ENCODE results near the gene SLC22A14. TPM values are rescaled to one million over a fixed set of nuclear protein-coding genes. Genes with fewer than 3 reads are reported as not detected.

SLC22A14 gene
- total and polyA plus RNA-seq, 10 of the 15 experiments (the other 5 are each of a cell fraction or from before 2014, with no cell fraction given): not detected

DNA sequence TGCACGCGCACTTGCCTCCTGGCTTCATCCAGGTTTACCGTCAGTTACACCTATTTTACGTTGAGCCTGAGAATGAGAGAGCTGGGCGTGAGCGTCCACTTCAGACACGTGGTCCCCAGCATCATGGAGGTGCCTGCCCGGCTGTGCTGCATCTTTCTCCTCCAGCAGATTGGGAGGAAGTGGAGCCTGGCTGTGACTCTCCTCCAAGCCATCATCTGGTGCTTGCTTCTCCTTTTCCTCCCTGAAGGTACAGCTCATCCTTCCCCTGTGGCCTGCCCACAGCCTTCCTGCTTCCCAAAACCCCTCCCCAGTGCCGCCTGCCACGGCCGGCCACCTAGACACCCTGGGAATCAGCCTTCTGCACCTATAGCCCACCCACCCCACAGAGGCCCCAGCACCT, 31.6 kb downstream of the SLC22A14 start (continued):
- TF ChIP-seq HDAC6 (IDR thresholded peaks at IDR 0.05; ENCODE audit: unreplicated experiment): no peak

DNA sequence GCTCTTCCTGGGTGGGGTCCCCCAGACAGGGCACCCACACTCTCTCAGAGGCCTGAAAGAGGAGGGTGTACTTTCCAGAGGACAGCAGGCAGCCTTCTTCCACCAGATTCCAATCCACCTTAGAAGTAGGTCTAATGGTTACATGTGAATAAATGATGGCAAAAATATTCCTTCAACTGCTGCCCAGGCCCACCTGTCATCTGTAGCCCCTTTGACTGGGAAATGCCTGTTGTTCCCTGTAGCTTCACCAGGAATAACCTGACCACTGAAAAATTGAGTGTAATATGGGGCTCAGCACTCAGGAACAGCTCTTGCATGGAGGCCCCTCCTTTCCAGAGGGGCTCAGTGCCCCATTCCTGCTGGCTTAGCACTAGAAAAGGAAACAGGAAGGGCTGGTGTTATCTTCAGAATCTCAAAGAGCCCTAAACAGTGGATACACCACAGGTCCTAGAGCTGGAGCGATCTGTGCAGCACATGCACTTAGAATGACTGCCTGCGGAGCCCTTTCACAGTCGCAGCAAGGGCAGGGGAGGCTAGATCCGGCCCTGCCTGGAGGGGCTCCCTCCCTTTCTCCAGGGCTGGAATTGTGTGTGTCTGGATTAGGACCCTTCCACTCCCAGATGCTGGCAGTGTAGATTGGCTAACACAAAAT, 32.1 kb downstream of the SLC22A14 start:
- FAIRE-seq: no peak

More for the DNA sequence above, 32.1 kb downstream of the SLC22A14 start:
- peaks cover 0 to 3% of the 10 kb centered on the region in 2 experiments; a peak in 1 of 4 replicates for H3K27me3 ChIP-seq (replicated peaks in 1 of 2; ENCODE audit: control insufficient read depth in 2 of 2, insufficient read depth in 2 of 2, low read length in 1 of 2)
- ChIA-PET RAD21 (ENCODE audit: unreplicated experiment) (no interaction called here), CTCF (no interaction called here), SMC1A (ENCODE audit: uncharacterized antibody, unreplicated experiment) (no interaction called here), POLR2A (no interaction called here)
- H3K4me2 ChIP-seq (ENCODE audit: control insufficient read depth, insufficient read depth): no peak overlapping the region
- no peaks in the 10 kb centered on the region for H3K9me3 ChIP-seq (replicated peaks; ENCODE audit: control insufficient read depth, insufficient read depth, low read length)
- intact Hi-C loops (cut with micrococcal nuclease; ENCODE audit: unreplicated experiment) (no loop called here), in situ Hi-C loops (cut with MboI) (no loop called here)
- no TSS peak for BruUV-seq (replicated peaks)
- no peak overlapping the region for H3K4me3 ChIP-seq
- no peaks in the 10 kb centered on the region for H4K20me1 ChIP-seq (ENCODE audit: control insufficient read depth, insufficient read depth)
- DNase-seq (ENCODE audit: low read depth, low spot score): no peak
- H3K4me1 ChIP-seq (ENCODE audit: control insufficient read depth, insufficient read depth, low read length): no peaks in the 10 kb centered on the region
- no peaks in the 10 kb centered on the region for H3K36me3 ChIP-seq (ENCODE audit: control insufficient read depth in 2 of 2, insufficient read depth in 2 of 2, low read length in 1 of 2)
- no peaks in the 10 kb centered on the region for H3K79me2 ChIP-seq (ENCODE audit: control insufficient read depth, insufficient read depth, low read length)
- H3K9ac ChIP-seq (ENCODE audit: control insufficient read depth, insufficient read depth, low read length): no peak overlapping the region
- no peak overlapping the region for H3K27ac ChIP-seq (ENCODE audit: control insufficient read depth, insufficient read depth)
- 25% methylated on average over 4 of the region's 4 CpGs for WGBS (ENCODE audit: insufficient coverage, insufficient replicate concordance, low lambda C conversion rate, missing lambda C conversion rate)
- ATAC-seq: no peak
- no peak overlapping the region for H2AFZ ChIP-seq (ENCODE audit: control insufficient read depth, low read depth, low read length)
- TF ChIP-seq STAT3 (IDR thresholded peaks at IDR 0.05; ENCODE audit: low read depth, low read length) (no peak), FOS (IDR thresholded peaks at IDR 0.05; ENCODE audit: borderline replicate concordance, extremely low read depth, insufficient read length) (no peak), NFIC (IDR thresholded peaks at IDR 0.05; ENCODE audit: low read depth, low read length) (no peak), STAT1 (conservative IDR thresholded peaks at IDR 0.05) (no peak), POLR2AphosphoS5 (IDR thresholded peaks at IDR 0.05; ENCODE audit: low read length) (no peak), RAD21 (IDR thresholded peaks at IDR 0.05; ENCODE audit: insufficient read depth, low read depth, low read length) (no peak), NR2C2 (IDR thresholded peaks at IDR 0.05; ENCODE audit: borderline replicate concordance, control insufficient read depth, insufficient read length, low read depth) (no peak), ZZZ3 (IDR thresholded peaks at IDR 0.05; ENCODE audit: control insufficient read depth, insufficient read length, low read depth) (no peak), PAX5 (IDR thresholded peaks at IDR 0.05; ENCODE audit: borderline replicate concordance, low read depth, low read length) (no peak), SUPT20H (IDR thresholded peaks at IDR 0.05; ENCODE audit: borderline replicate concordance, control insufficient read depth, low read depth, low read length) (no peak), CHD1 (IDR thresholded peaks at IDR 0.05; ENCODE audit: low read depth, low read length) (no peak), TCF12 (IDR thresholded peaks at IDR 0.05; ENCODE audit: low read depth, low read length) (no peak), HDGF (IDR thresholded peaks at IDR 0.05) (no peak), BRCA1 (IDR thresholded peaks at IDR 0.05; ENCODE audit: low read depth, low read length) (no peak)
- TF ChIP-seq, protein P1, sequence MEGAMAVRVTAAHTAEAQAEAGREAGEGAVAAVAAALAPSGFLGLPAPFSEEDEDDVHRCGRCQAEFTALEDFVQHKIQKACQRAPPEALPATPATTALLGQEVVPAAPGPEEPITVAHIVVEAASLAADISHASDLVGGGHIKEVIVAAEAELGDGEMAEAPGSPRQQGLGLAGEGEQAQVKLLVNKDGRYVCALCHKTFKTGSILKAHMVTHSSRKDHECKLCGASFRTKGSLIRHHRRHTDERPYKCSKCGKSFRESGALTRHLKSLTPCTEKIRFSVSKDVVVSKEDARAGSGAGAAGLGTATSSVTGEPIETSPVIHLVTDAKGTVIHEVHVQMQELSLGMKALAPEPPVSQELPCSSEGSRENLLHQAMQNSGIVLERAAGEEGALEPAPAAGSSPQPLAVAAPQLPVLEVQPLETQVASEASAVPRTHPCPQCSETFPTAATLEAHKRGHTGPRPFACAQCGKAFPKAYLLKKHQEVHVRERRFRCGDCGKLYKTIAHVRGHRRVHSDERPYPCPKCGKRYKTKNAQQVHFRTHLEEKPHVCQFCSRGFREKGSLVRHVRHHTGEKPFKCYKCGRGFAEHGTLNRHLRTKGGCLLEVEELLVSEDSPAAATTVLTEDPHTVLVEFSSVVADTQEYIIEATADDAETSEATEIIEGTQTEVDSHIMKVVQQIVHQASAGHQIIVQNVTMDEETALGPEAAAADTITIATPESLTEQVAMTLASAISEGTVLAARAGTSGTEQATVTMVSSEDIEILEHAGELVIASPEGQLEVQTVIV (IDR thresholded peaks at IDR 0.05; ENCODE audit: borderline replicate concordance, partially characterized antibody): no peak
- TF ChIP-seq, protein P2, sequence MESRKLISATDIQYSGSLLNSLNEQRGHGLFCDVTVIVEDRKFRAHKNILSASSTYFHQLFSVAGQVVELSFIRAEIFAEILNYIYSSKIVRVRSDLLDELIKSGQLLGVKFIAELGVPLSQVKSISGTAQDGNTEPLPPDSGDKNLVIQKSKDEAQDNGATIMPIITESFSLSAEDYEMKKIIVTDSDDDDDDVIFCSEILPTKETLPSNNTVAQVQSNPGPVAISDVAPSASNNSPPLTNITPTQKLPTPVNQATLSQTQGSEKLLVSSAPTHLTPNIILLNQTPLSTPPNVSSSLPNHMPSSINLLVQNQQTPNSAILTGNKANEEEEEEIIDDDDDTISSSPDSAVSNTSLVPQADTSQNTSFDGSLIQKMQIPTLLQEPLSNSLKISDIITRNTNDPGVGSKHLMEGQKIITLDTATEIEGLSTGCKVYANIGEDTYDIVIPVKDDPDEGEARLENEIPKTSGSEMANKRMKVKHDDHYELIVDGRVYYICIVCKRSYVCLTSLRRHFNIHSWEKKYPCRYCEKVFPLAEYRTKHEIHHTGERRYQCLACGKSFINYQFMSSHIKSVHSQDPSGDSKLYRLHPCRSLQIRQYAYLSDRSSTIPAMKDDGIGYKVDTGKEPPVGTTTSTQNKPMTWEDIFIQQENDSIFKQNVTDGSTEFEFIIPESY (IDR thresholded peaks at IDR 0.05): no peak
- TF ChIP-seq, protein P3, sequence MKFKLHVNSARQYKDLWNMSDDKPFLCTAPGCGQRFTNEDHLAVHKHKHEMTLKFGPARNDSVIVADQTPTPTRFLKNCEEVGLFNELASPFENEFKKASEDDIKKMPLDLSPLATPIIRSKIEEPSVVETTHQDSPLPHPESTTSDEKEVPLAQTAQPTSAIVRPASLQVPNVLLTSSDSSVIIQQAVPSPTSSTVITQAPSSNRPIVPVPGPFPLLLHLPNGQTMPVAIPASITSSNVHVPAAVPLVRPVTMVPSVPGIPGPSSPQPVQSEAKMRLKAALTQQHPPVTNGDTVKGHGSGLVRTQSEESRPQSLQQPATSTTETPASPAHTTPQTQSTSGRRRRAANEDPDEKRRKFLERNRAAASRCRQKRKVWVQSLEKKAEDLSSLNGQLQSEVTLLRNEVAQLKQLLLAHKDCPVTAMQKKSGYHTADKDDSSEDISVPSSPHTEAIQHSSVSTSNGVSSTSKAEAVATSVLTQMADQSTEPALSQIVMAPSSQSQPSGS (IDR thresholded peaks at IDR 0.05; ENCODE audit: low read length): no peak
